Measurements from ENCODE around the gene ARHGAP44. TPM values are rescaled to one million over a fixed set of nuclear protein-coding genes. Genes with fewer than 3 reads are reported as not detected.

ARHGAP44 gene
- total RNA-seq, 5 donors from 2014 or later (not counting 1 experiment from before 2014, with no cell fraction given): 0.15 to 0.39 (median 0.38) TPM; not detected in 2

DNA sequence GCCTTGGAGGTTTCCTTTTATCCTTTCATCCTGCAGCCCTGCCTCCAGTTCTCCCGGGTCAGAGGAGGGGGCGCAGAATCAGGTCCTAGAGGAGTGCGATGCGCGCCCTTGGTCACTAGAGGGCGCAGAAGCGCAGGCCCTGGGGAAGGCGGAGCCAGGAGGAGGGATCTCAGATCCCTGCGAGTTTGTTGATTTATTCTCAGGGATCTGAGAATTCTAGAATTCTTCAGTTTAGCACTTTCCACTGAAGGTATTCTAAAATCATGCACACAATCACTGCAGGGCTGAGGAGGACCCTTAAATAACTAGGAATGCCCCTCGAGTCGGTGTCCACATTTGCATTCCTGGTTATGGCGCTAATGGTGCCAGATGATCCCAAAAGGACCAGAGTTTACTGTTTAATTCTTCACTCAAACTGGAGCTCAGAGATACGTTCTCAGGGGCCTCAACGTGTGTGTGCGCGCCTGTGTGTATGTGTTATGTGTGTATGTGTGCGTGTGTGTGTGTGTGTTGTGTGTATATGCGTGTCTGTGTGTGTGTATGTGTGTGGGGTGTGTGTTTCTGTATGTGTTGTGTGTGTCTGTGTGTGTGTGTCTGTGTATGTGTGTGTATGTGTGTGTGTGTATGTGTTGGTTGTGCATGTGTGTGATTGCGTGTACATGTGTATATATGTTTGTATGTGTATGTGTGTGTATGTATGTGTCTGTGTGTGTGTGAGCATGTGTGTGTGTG, 235.4 kb downstream of the ARHGAP44 start:
- peaks cover 13 to 17% of the 10 kb centered on the region in 2 donors for H3K27me3 Mint-ChIP-seq
- Histone ChIP-seq H3K9me3 (no peaks in the 10 kb centered on the region), H3K27me3 (replicated peaks in 1 of 2; ENCODE audit: control insufficient read depth in 2 of 2, extremely low read depth in 1 of 2, insufficient read depth in 2 of 2, low read length in 1 of 2) (peaks cover 0 to 11% of the 10 kb centered on the region in 2 experiments), H3K4me1 (ENCODE audit: control insufficient read depth in 1 of 2, extremely low read depth in 1 of 2, insufficient read depth in 2 of 2, low read length in 2 of 2) (peaks cover 0 to 7% of the 10 kb centered on the region in 2 experiments), H3K27ac (ENCODE audit: low read length) (no peak overlapping the region), H3K4me3 (ENCODE audit: control insufficient read depth in 1 of 2, extremely low read depth in 1 of 2, low read length in 1 of 2) (no peak overlapping the region), H3K36me3 (ENCODE audit: control insufficient read depth in 2 of 2, extremely low read depth in 1 of 2, insufficient read depth in 1 of 2, low read length in 1 of 2) (no peaks in the 10 kb centered on the region)
- H3K9me3 Mint-ChIP-seq: no peaks in the 10 kb centered on the region
- H3K27ac Mint-ChIP-seq: no peak overlapping the region
- 36% methylated on average over 14 of the region's 19 CpGs for WGBS (ENCODE audit: insufficient coverage)
- H3K4me3 Mint-ChIP-seq: peak overlapping the region; percentile 29 to 42 (median 40)
- POLR2A ChIA-PET: no interaction called here
- peaks cover 4 to 17% (median 6%) of the 10 kb centered on the region in 3 donors for H3K4me1 Mint-ChIP-seq
- peak; percentile 92 to 99 (median 96) for ATAC-seq (replicated peaks in 1 of 4)
- peak in 34 of 35 experiments; percentile 11 to 80 (median 46) for DNase-seq
- CTCF ChIA-PET: interaction anchor here in 1 of 2 donors (0.5 to 0.6 kb wide), 3 partner anchors 21 to 813 kb away, joined by 3 to 4 read pairs (median 4); no protein-coding TSS in a partner anchor
- no peaks in the 10 kb centered on the region for H3K36me3 Mint-ChIP-seq

DNA sequence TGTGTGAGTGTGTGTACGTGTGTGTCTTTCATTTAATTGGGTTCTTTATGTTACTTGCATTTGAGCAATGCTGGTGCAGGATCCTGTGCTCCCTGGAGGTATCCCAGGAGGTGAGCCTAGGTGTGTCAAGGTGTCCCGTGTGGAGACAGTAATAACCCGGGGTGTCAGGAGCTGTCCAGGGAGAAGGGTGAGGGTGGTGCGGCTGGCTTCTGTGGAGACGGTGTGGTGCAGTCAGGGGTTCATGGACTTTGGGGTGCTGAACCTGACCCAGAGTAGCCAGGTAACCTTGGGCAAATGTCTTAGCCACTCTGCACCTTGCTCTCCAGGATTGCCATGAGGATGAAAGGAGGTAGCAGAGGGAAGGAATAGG, 235.9 kb downstream of the ARHGAP44 start:
- Mint-ChIP-seq H3K27ac (no peak overlapping the region), H3K9me3 (no peaks in the 10 kb centered on the region), H3K36me3 (no peaks in the 10 kb centered on the region), H3K27me3 (peaks cover 13 to 18% of the 10 kb centered on the region in 2 donors), H3K4me1 (peaks cover 4 to 19% (median 6%) of the 10 kb centered on the region in 3 donors), H3K4me3 (no peak overlapping the region)
- DNase-seq (no peak), ATAC-seq (replicated peaks in 1 of 4) (no peak)
- Histone ChIP-seq H3K9me3 (no peaks in the 10 kb centered on the region), H3K36me3 (ENCODE audit: control insufficient read depth in 2 of 2, extremely low read depth in 1 of 2, insufficient read depth in 1 of 2, low read length in 1 of 2) (no peaks in the 10 kb centered on the region), H3K4me1 (ENCODE audit: control insufficient read depth in 1 of 2, extremely low read depth in 1 of 2, insufficient read depth in 2 of 2, low read length in 2 of 2) (peaks cover 0 to 7% of the 10 kb centered on the region in 2 experiments), H3K27me3 (replicated peaks in 1 of 2; ENCODE audit: control insufficient read depth in 2 of 2, extremely low read depth in 1 of 2, insufficient read depth in 2 of 2, low read length in 1 of 2) (peaks cover 0 to 11% of the 10 kb centered on the region in 2 experiments), H3K27ac (ENCODE audit: low read length) (no peak overlapping the region), H3K4me3 (ENCODE audit: control insufficient read depth in 1 of 2, extremely low read depth in 1 of 2, low read length in 1 of 2) (no peak overlapping the region)
- POLR2A ChIA-PET: no interaction called here
- CTCF ChIA-PET: no interaction called here
- WGBS (ENCODE audit: insufficient coverage): 76% methylated on average over 4 of the region's 5 CpGs

DNA sequence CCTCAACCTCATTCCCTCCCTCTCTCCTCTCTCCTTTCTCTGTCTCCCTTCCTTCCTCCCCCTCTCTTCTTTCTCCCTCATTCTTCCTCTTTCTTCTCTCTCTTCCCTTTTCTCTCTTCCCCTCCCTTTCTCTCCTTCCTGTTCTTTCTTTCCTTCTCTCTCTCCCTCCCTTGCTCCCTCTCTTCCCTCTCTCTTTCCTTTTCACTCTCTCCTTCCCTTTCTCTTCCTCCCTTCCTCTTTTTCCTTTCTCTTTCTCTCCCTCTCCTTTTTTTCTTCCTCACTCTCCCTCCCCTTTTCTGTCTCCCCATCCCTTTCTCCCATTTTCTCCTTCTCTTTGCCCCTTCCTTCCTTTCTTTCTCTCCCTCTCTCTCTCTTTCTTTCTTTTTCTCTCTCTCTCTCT, 236.4 kb downstream of the ARHGAP44 start:
- no peak for ATAC-seq (replicated peaks in 1 of 4)
- Mint-ChIP-seq H3K27me3 (peaks cover 13 to 21% of the 10 kb centered on the region in 2 donors), H3K9me3 (no peaks in the 10 kb centered on the region), H3K27ac (no peak overlapping the region), H3K4me3 (no peak overlapping the region), H3K4me1 (peaks cover 4 to 24% (median 10%) of the 10 kb centered on the region in 3 donors), H3K36me3 (no peaks in the 10 kb centered on the region)
- H3K27ac ChIP-seq (ENCODE audit: low read length): no peak overlapping the region
- H3K9me3 ChIP-seq: no peaks in the 10 kb centered on the region
- H3K36me3 ChIP-seq (ENCODE audit: control insufficient read depth in 2 of 2, extremely low read depth in 1 of 2, insufficient read depth in 1 of 2, low read length in 1 of 2): no peaks in the 10 kb centered on the region
- DNase-seq: no peak
- H3K4me3 ChIP-seq (ENCODE audit: control insufficient read depth in 1 of 2, extremely low read depth in 1 of 2, low read length in 1 of 2): no peak overlapping the region
- POLR2A ChIA-PET: no interaction called here
- H3K4me1 ChIP-seq (ENCODE audit: control insufficient read depth in 1 of 2, extremely low read depth in 1 of 2, insufficient read depth in 2 of 2, low read length in 2 of 2): peaks cover 0 to 7% of the 10 kb centered on the region in 2 experiments
- H3K27me3 ChIP-seq (replicated peaks in 1 of 2; ENCODE audit: control insufficient read depth in 2 of 2, extremely low read depth in 1 of 2, insufficient read depth in 2 of 2, low read length in 1 of 2): peaks cover 0 to 11% of the 10 kb centered on the region in 2 experiments
- CTCF ChIA-PET: no interaction called here

DNA sequence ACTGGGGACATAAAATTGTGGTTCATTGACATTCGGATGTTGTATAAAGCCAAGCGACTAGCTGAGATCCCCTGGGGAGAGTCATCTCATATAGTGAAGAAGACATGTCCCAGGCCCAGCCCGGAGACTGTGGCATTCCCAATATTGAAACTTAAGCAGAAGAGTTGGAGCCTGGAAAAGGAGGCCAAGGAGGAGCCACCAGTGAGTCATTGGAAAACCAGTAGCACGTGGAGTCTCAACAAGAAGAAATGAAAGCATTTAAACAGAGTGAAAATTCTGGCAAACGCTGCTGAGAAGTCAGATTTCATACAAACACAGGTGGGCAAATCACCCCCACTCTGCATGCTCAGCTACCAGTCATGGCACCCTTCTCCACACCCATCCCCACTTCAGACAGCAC, 237.9 kb downstream of the ARHGAP44 start:
- H3K27ac Mint-ChIP-seq: no peak overlapping the region
- no peak overlapping the region for H3K27ac ChIP-seq (ENCODE audit: low read length)
- ATAC-seq (replicated peaks in 1 of 4) (no peak), DNase-seq (no peak)
- no peaks in the 10 kb centered on the region for H3K36me3 ChIP-seq (ENCODE audit: control insufficient read depth in 2 of 2, extremely low read depth in 1 of 2, insufficient read depth in 1 of 2, low read length in 1 of 2)
- CTCF ChIA-PET: interaction anchor here in 1 of 2 donors (0.8 kb wide), 1 partner anchor 12 kb away, joined by 3 read pairs; no protein-coding TSS in a partner anchor
- no peaks in the 10 kb centered on the region for H3K9me3 Mint-ChIP-seq
- peaks cover 11 to 32% (median 20%) of the 10 kb centered on the region in 3 donors for H3K4me1 Mint-ChIP-seq
- no peak overlapping the region for H3K4me3 ChIP-seq (ENCODE audit: control insufficient read depth in 1 of 2, extremely low read depth in 1 of 2, low read length in 1 of 2)
- H3K4me1 ChIP-seq (ENCODE audit: control insufficient read depth in 1 of 2, extremely low read depth in 1 of 2, insufficient read depth in 2 of 2, low read length in 2 of 2): peaks cover 0 to 16% of the 10 kb centered on the region in 2 experiments
- no peak overlapping the region for H3K4me3 Mint-ChIP-seq
- WGBS (ENCODE audit: insufficient coverage): 100% methylated on average over 3 of the region's 5 CpGs
- H3K9me3 ChIP-seq: no peaks in the 10 kb centered on the region
- H3K36me3 Mint-ChIP-seq: no peaks in the 10 kb centered on the region
- H3K27me3 ChIP-seq (replicated peaks in 1 of 2; ENCODE audit: control insufficient read depth in 2 of 2, extremely low read depth in 1 of 2, insufficient read depth in 2 of 2, low read length in 1 of 2): peaks cover 0 to 11% of the 10 kb centered on the region in 2 experiments
- peaks cover 13 to 21% of the 10 kb centered on the region in 2 donors for H3K27me3 Mint-ChIP-seq
- POLR2A ChIA-PET: no interaction called here

DNA sequence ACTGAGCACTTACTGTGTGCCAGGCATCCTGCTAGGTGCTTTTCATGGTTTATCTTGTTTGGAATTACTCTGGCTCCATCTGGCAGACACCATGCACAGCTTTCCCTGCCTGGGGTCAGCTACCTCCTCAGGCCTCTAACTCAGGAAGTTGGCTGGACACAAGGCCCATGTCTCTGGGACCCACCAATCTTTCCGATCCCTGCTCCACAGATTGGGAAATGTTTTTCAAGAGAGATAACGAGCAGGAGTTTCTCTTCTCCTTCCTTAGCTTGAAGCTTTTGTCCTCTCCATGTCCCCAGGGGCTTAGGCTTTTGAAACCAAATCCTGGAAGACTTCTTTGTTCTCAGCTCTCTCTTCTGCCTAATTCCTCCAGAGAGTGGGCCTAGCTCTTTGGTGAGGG, 240.0 kb downstream of the ARHGAP44 start:
- Histone ChIP-seq H3K4me1 (ENCODE audit: control insufficient read depth in 1 of 2, extremely low read depth in 1 of 2, insufficient read depth in 2 of 2, low read length in 2 of 2) (peaks cover 0 to 14% of the 10 kb centered on the region in 2 experiments), H3K27ac (ENCODE audit: low read length) (no peak overlapping the region), H3K36me3 (ENCODE audit: control insufficient read depth in 2 of 2, extremely low read depth in 1 of 2, insufficient read depth in 1 of 2, low read length in 1 of 2) (no peaks in the 10 kb centered on the region), H3K9me3 (no peaks in the 10 kb centered on the region), H3K4me3 (ENCODE audit: control insufficient read depth in 1 of 2, extremely low read depth in 1 of 2, low read length in 1 of 2) (no peak overlapping the region), H3K27me3 (replicated peaks in 1 of 2; ENCODE audit: control insufficient read depth in 2 of 2, extremely low read depth in 1 of 2, insufficient read depth in 2 of 2, low read length in 1 of 2) (peaks cover 0 to 11% of the 10 kb centered on the region in 2 experiments)
- ChIA-PET POLR2A (interaction anchor here in 1 of 2 donors (1.1 kb wide), 1 partner anchor 11 kb away, joined by 3 read pairs; the partner anchor contains the start of gene ELAC2), CTCF (interaction anchor here (0.6 to 4.2 kb wide), 8 partner anchors 10 to 967 kb away, joined by 3 to 93 read pairs (median 6); partner anchors contain the start of gene ELAC2 (in 2 of the 2))
- no CpG with 5 or more reads among the region's 2 CpGs for WGBS (ENCODE audit: insufficient coverage)
- peaks cover 11 to 30% (median 19%) of the 10 kb centered on the region in 3 donors for H3K4me1 Mint-ChIP-seq
- H3K36me3 Mint-ChIP-seq: no peaks in the 10 kb centered on the region
- H3K4me3 Mint-ChIP-seq: no peak overlapping the region
- no peak overlapping the region for H3K27ac Mint-ChIP-seq
- no peaks in the 10 kb centered on the region for H3K9me3 Mint-ChIP-seq
- DNase-seq: no peak
- ATAC-seq (replicated peaks in 1 of 4): no peak
- H3K27me3 Mint-ChIP-seq: peaks cover 13 to 21% of the 10 kb centered on the region in 2 donors

DNA sequence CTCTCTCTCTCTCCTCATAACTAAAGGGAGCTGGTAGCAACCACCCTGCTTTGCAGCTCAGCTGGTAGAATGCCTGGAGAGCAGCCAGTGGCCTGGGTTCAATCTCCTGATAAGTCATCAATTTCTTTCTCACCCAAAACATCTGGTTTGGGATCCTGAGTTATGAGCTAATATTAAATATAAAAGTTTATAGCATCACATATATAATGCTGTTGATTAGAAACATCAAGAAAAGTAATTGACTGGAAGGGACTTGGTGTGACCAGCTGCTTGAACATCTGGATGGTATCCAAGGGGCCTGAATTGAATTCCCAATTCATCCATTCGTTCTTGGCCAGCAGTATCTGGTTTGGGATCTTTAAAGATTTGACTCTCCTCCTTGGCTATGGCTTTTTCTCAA, 240.8 kb downstream of the ARHGAP44 start:
- POLR2A ChIA-PET: interaction anchor here in 1 of 2 donors (1.1 kb wide), 1 partner anchor 12 kb away, joined by 3 read pairs; the partner anchor contains the start of gene ELAC2
- H3K4me3 Mint-ChIP-seq: no peak overlapping the region
- Histone ChIP-seq H3K27me3 (replicated peaks in 1 of 2; ENCODE audit: control insufficient read depth in 2 of 2, extremely low read depth in 1 of 2, insufficient read depth in 2 of 2, low read length in 1 of 2) (peaks cover 0 to 11% of the 10 kb centered on the region in 2 experiments), H3K4me1 (ENCODE audit: control insufficient read depth in 1 of 2, extremely low read depth in 1 of 2, insufficient read depth in 2 of 2, low read length in 2 of 2) (peaks cover 0 to 10% of the 10 kb centered on the region in 2 experiments), H3K9me3 (no peaks in the 10 kb centered on the region), H3K4me3 (ENCODE audit: control insufficient read depth in 1 of 2, extremely low read depth in 1 of 2, low read length in 1 of 2) (no peak overlapping the region), H3K27ac (ENCODE audit: low read length) (no peak overlapping the region), H3K36me3 (ENCODE audit: control insufficient read depth in 2 of 2, extremely low read depth in 1 of 2, insufficient read depth in 1 of 2, low read length in 1 of 2) (no peaks in the 10 kb centered on the region)
- H3K36me3 Mint-ChIP-seq: no peaks in the 10 kb centered on the region
- DNase-seq (no peak), ATAC-seq (replicated peaks in 1 of 4) (no peak)
- peaks cover 13 to 21% of the 10 kb centered on the region in 2 donors for H3K27me3 Mint-ChIP-seq
- no peaks in the 10 kb centered on the region for H3K9me3 Mint-ChIP-seq
- no CpG with 5 or more reads among the region's 1 CpG for WGBS (ENCODE audit: insufficient coverage)
- H3K27ac Mint-ChIP-seq: no peak overlapping the region
- CTCF ChIA-PET: interaction anchor here (0.5 to 4.2 kb wide), 18 partner anchors 8 to 968 kb away, joined by 3 to 93 read pairs (median 5); partner anchors contain the start of gene ELAC2 (in 2 of the 2)
- H3K4me1 Mint-ChIP-seq: peaks cover 8 to 23% (median 14%) of the 10 kb centered on the region in 3 donors
